Stimulated activated CD8-positive, alpha-beta memory T cell treated with anti-CD3 and anti-CD28 coated beads, Interleukin-12 subunit alpha, Interleukin-12 subunit beta, amount 100 ng/mL, for 1 hour (primary cell): ENCODE data around the gene LOC101059915.
A peak's percentile ranks its signal among the peaks of the same experiment; 100 is the strongest.

ENCODE experiments used
- DNase-seq: peaks from one replicate; pipeline ENCODE4 v3.0.0-alpha.2; 2020; ENCODE audit warnings: low read depth

Gene LOC101059915

GRCh38 chrX:71667328-71668247 is at the start of gene LOC101059915:
Gene LOC101059915, plus strand, starts transcription at chrX:71667546.
- no peak for DNase-seq

DNA sequence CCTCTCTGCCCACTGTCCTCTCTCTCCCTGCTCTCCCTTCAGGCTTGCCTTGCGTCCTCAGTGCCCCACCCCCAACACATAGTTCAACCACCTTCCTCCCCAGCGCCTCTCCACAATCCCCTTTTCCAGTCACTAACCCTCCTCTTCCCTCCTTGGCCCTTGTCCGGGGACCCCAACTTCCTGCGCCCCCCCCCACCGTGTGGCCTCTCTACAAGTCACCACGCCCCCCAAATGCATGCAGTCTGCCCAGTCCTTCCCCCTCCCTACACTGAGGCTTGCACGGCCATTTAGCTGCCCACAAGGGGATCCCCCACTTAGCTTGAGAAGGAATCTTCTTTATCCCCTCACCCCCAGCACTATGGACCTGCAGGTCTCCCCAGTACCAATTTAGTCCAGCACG is 49.6 kb upstream of the LOC101059915 start:
- DNase-seq, result no peak

- DNase-seq, result peak; percentile 46
Observed at GRCh38 chrX:71618303-71618721, 49.0 kb upstream of the LOC101059915 start, which contains the start of gene CXCR3. Gene CXCR3, minus strand, starts transcription at chrX:71618511. Its CDS starts 62 bp downstream, at chrX:71618449.

GRCh38 chrX:71618787-71619186 is 48.6 kb upstream of the LOC101059915 start:
- no peak for DNase-seq

DNA sequence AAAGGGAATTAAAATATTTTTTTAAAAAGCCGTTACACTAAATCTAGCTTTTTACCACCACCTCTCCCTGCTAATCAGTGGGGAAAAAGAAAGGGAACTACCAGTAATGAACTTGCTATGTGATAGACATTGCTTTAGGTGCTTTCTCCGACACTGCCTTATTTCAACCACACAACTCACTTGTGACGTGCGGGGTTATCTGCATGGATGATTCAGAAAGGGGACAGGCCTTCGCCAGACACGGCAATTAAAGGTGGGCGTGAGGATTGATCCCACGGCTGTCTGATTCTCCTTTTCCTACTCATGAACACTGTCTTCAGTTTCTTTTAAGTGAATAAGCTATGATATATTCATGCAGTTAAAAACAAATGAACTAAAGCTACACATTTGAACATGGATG is 48.2 kb upstream of the LOC101059915 start:
- DNase-seq, result peak; percentile 20

- no peak for DNase-seq
Observed at GRCh38 chrX:71619986-71620385, 47.4 kb upstream of the LOC101059915 start.

DNA sequence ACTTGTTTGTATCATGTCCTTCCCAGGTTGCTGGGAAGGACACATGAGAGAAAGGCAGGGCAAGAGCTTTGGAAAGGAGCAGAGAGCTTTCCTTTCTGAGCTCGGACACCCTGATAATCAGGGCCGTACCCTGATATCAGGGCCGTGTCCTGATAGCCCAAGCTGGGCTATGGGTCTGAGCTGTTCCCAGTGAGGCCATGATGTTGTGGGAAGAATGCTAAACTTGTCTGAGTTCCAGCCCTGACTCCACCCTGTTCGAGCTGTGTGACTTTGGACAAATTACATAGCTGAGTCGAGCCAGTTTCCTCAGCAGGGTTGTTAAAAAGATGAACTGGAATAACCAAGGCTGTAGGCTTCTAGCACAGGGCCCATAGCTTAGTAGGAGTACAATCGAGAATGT is 45.7 kb upstream of the LOC101059915 start:
- no peak for DNase-seq

- no peak for DNase-seq
Observed at GRCh38 chrX:71622032-71622575, 45.2 kb upstream of the LOC101059915 start.

GRCh38 chrX:71622576-71623450 is 44.5 kb upstream of the LOC101059915 start:
- DNase-seq, result peak; percentile 19

DNA sequence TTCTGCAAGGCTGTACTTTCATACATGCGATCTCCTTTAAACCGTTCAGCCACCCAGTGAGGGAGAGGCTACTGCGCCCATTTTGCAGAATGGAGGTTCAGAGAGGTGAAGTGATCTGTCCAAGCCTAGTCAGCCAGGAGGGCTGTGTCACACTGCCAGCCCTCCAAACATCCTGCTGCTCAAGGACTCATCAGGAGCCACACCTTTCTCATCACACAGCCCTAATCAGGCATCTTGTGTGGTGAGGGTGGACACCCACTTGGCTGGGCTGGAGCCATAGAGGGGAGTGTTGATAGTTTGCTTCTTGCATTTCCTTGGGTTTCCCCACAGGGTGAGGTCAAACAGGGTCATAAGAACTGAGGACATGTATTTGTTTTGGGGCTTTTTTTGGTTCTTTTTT is 43.6 kb upstream of the LOC101059915 start:
- no peak for DNase-seq

DNA sequence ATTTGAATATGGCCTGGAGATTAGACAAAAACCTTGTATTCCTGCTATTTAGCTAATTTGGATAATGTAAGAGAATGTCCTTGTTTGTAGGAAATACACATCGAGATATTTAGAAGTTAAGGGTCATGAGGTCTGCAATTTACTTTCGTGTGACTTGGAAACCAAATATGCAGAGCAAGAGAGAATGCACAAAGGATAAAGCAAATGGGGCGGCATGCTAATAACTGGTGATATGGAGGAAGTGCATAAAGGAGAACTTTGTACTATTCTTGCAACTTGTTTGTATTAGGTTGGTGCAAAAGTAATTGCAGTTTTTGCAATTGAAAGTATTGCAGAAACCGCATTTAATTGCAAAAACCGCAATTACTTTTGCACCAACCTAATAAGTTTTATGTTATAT is 41.9 kb upstream of the LOC101059915 start:
- DNase-seq, result no peak

DNA sequence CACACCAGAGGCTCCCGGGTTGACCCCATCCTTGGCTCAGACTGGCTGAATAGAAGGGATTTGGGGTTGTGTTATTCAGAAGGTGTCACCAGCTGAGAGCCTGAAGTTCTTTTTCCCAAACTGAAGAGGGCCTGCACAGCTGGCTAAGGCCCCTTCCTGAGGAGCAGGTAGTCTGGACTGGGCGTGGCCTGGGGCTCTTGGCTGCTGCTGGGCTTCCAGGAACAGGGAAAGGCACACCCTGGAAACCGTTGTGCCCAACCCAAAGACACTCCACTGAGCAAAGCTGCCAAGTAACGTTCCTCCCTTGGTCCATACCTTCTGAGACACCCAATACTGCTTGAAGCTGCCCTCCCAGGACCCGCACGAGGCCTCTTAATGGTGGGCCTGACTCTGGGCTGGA is 40.8 kb upstream of the LOC101059915 start:
- no peak for DNase-seq

DNA sequence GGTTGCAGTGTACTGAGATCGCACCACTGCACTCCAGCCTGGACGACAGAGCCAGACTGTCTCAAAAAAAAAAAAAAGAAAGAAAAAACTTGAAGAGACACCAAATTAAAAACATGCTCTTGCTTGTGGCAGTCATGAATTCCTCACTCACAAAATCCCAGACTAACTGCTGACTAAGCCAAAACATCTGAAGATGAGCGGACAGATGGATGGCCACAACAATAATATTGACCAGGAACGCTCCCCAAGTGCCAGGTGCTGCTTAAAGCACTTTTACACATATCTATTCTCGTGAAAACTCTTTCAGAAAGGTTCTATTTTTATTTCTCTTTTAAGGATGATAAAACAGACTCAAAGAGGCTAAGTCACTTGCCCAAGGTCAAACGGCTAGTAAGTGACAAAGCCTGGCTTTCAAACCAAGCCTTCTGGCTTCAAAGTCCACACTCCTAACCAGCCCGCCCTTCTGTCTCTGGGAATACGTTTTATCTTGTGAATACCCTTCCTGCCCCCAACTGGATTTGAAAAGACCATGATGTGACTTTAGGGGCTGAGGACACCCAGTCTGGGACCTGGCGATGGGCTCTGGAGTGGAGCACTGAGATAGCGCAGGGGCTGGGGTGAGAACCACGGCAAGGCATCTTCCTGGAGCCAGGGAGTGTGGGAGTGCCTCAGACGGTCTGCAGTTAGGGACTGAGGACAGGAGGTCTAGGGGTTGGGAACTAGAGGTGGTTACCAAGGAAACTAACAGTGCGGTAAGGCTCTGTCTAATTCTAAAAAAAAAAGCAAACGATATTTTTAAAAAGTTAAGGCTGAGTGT is 39.5 kb upstream of the LOC101059915 start:
- DNase-seq, result no peak

- no peak for DNase-seq
Observed at GRCh38 chrX:71629467-71629866, 37.9 kb upstream of the LOC101059915 start.

GRCh38 chrX:71632923-71633657 is 34.3 kb upstream of the LOC101059915 start:
- no peak for DNase-seq

- no peak for DNase-seq
Observed at GRCh38 chrX:71634366-71634765, 33.0 kb upstream of the LOC101059915 start.

DNA sequence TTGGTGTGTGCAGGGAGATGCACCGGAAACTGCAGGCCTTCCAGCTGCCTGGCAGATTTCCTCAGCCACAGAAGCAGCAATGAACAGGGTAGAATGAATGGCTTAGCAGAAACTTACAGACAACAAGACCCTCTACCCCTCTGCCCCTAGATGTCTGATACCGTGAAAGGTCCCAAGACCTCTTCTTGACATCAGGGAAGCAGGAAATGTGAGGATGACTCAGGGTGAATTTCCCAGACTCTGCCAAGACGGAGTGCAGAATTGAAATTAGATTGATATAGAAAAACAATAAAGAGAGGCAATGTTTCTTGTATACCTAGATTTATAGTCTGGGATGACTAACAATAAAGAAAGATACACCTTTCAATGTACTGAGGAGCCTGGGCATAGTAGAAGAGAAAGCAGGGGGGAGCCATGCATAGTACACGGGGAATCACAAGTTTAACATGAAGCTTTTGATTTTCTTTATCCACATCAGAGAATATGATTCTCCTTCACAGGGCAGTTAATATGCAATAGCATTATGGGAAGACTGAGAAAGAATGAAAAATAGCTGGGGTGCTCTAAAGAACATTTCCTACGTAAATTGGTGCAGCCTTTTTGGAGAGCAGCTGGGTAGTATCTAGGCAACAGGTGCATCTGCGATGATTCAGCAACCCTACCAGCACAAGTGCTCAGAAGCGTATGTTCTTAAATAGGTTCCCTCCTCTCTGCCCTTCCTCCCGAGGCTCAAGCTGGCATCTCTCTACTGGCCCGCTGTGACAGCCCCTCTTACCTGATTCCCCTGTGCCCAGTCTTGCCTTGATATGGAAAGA is 30.7 kb upstream of the LOC101059915 start:
- DNase-seq, result no peak

DNA sequence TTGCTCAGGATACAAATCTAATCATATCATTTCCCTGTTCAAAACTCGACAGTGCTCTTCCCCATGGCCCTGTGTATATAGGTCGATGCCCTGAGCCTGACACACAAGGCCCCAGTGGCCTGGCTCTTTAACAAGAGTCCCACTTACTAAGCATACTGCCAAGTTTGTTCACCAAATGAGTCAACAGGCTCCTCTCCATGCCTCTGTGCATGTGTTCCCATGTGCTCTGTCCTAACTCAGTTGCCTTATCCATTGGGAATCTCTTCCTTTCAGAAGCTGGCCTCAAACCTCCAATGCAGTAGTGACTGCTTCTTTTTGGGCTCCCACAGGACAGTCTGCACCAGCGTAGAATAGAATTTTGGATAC is 30.1 kb upstream of the LOC101059915 start:
- no peak for DNase-seq

DNA sequence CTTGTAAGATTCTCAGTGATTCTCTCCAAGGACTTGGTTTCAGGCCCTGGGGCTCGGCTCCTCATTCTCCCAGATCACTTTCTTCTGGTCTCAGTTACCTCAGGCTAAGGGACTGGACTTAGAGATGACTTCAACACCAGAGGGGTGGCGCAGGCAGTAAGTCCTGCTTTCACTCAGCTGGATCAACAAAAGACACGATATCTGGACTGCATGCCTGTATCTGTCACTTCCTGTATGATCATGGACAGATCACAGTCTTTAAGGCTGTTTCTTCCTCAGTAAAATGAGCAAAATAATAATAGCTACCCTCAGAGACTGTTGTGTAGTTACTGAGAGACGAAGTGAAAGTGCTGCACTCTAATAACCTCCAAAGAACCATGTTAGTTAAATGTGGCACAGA is 29.5 kb upstream of the LOC101059915 start:
- no peak for DNase-seq

- no peak for DNase-seq
Observed at GRCh38 chrX:71638409-71638808, 28.9 kb upstream of the LOC101059915 start.
